Neural cell (in vitro differentiated cells): ENCODE measurements around the gene ALB.

ENCODE experiments used
- EZH2 ChIP-seq: fragments of 200-600, 300-800 bp; shearing (Covaris generic), sonication (generic); IDR thresholded peaks from 2 replicates; pipeline ENCODE4 v1.6.1; 2014; ENCODE audit warnings: antibody characterized with exemption, low read length, borderline replicate concordance, mild to moderate bottlenecking; ENCODE audit not compliant: insufficient read depth, poor library complexity, severe bottlenecking
- MXI1 ChIP-seq: fragments of 450-650 bp; conservative IDR thresholded peaks from 2 replicates; pipeline ENCODE4 v1.6.1; 2014; ENCODE audit warnings: antibody characterized with exemption, mild to moderate bottlenecking; ENCODE audit not compliant: poor library complexity, severe bottlenecking
- POLR2AphosphoS5 ChIP-seq: IDR thresholded peaks from 2 replicates; pipeline ENCODE4 v1.6.1; 2012
- RAD21 ChIP-seq: fragments of 450-650 bp; conservative IDR thresholded peaks from 2 replicates; pipeline ENCODE4 v1.6.1; 2014; ENCODE audit warnings: antibody characterized with exemption, mild to moderate bottlenecking, moderate library complexity
- TAF1 ChIP-seq: IDR thresholded peaks from 2 replicates; pipeline ENCODE4 v1.6.1; 2012; ENCODE audit warnings: low read depth
- TF ChIP-seq, protein P1 (sequence below): fragments of 450-650 bp; IDR thresholded peaks from 2 replicates; pipeline ENCODE4 v1.5.1; 2014; ENCODE audit warnings: antibody characterized with exemption, mild to moderate bottlenecking, moderate library complexity; ENCODE audit not compliant: poor library complexity, severe bottlenecking
- TF ChIP-seq, protein P2 (sequence below): IDR thresholded peaks from 2 replicates; pipeline ENCODE4 v1.6.1; 2012; ENCODE audit warnings: borderline replicate concordance

DNA sequence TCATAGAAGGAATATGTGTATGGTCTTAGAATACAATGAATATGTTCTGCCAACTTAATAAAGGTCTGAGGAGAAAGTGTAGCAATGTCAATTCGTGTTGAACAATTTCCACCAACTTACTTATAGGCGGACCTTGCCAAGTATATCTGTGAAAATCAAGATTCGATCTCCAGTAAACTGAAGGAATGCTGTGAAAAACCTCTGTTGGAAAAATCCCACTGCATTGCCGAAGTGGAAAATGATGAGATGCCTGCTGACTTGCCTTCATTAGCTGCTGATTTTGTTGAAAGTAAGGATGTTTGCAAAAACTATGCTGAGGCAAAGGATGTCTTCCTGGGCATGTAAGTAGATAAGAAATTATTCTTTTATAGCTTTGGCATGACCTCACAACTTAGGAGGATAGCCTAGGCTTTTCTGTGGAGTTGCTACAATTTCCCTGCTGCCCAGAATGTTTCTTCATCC lies 9.2 kb downstream of the ALB start:
- TF ChIP-seq, protein P1, sequence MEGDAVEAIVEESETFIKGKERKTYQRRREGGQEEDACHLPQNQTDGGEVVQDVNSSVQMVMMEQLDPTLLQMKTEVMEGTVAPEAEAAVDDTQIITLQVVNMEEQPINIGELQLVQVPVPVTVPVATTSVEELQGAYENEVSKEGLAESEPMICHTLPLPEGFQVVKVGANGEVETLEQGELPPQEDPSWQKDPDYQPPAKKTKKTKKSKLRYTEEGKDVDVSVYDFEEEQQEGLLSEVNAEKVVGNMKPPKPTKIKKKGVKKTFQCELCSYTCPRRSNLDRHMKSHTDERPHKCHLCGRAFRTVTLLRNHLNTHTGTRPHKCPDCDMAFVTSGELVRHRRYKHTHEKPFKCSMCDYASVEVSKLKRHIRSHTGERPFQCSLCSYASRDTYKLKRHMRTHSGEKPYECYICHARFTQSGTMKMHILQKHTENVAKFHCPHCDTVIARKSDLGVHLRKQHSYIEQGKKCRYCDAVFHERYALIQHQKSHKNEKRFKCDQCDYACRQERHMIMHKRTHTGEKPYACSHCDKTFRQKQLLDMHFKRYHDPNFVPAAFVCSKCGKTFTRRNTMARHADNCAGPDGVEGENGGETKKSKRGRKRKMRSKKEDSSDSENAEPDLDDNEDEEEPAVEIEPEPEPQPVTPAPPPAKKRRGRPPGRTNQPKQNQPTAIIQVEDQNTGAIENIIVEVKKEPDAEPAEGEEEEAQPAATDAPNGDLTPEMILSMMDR, result no peak
- no peak for TF ChIP-seq RAD21
- no peak for TF ChIP-seq MXI1
- TF ChIP-seq, protein P2, sequence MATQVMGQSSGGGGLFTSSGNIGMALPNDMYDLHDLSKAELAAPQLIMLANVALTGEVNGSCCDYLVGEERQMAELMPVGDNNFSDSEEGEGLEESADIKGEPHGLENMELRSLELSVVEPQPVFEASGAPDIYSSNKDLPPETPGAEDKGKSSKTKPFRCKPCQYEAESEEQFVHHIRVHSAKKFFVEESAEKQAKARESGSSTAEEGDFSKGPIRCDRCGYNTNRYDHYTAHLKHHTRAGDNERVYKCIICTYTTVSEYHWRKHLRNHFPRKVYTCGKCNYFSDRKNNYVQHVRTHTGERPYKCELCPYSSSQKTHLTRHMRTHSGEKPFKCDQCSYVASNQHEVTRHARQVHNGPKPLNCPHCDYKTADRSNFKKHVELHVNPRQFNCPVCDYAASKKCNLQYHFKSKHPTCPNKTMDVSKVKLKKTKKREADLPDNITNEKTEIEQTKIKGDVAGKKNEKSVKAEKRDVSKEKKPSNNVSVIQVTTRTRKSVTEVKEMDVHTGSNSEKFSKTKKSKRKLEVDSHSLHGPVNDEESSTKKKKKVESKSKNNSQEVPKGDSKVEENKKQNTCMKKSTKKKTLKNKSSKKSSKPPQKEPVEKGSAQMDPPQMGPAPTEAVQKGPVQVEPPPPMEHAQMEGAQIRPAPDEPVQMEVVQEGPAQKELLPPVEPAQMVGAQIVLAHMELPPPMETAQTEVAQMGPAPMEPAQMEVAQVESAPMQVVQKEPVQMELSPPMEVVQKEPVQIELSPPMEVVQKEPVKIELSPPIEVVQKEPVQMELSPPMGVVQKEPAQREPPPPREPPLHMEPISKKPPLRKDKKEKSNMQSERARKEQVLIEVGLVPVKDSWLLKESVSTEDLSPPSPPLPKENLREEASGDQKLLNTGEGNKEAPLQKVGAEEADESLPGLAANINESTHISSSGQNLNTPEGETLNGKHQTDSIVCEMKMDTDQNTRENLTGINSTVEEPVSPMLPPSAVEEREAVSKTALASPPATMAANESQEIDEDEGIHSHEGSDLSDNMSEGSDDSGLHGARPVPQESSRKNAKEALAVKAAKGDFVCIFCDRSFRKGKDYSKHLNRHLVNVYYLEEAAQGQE, result no peak
- no peak for TF ChIP-seq EZH2
- TF ChIP-seq TAF1, result no peak
- no peak for TF ChIP-seq POLR2AphosphoS5
